K562 (cell line): ENCODE measurements around the gene DNAJC8. TPM values are rescaled to one million over a fixed set of nuclear protein-coding genes. Genes with fewer than 3 reads are reported as not detected.
A peak's percentile ranks its signal among the peaks of the same experiment; 100 is the strongest.

Experiments
- BCL6 ChIP-seq: fragments of 250-450 bp; sonication (Bioruptor Pico); IDR thresholded peaks from 2 replicates; pipeline ENCODE4 v1.4.0; 2020
- CBFA2T3 ChIP-seq: fragments of 450-650 bp; IDR thresholded peaks from 2 replicates; pipeline ENCODE4 v1.6.1; 2017
- CREM ChIP-seq: IDR thresholded peaks from 2 replicates; pipeline ENCODE4 v1.6.1; 2014; ENCODE audit warnings: antibody characterized with exemption, low read depth
- JUN ChIP-seq, 2 experiments: sonication (generic) in 1 of 2; formaldehyde crosslinking in 1 of 2; IDR thresholded peaks; 2 replicates each; pipeline versions ENCODE4 v1.6.1 to v1.8.0; 2012 to 2022; ENCODE audit warnings: borderline replicate concordance in 2 of 2, mild to moderate bottlenecking in 2 of 2, improper control_type of control experiment in 1 of 2, low read depth in 1 of 2, low read length in 1 of 2, missing genetic modification reagents in 1 of 2
- MBD2 ChIP-seq: sonication (generic); IDR thresholded peaks from 2 replicates; pipeline ENCODE4 v1.6.1; 2016; ENCODE audit warnings: low read depth, borderline replicate concordance
- MTF1 ChIP-seq: fragments of 250-450 bp; sonication (Bioruptor Pico); IDR thresholded peaks from 2 replicates; pipeline ENCODE4 v1.9.0; 2021; ENCODE audit warnings: moderate library complexity, mild to moderate bottlenecking, inconsistent platforms, borderline replicate concordance
- RAD51 ChIP-seq: fragments of 450-650 bp; IDR thresholded peaks from 2 replicates; pipeline ENCODE4 v1.7.1; 2016; ENCODE audit warnings: low read depth, mild to moderate bottlenecking, borderline replicate concordance
- RNF2 ChIP-seq: sonication (generic); IDR thresholded peaks from 2 replicates; pipeline ENCODE4 v1.6.1; 2016
- SMARCE1 ChIP-seq: fragments of 450-650 bp; IDR thresholded peaks from 2 replicates; pipeline ENCODE4 v1.7.1; 2016; ENCODE audit warnings: mild to moderate bottlenecking
- STAT5A ChIP-seq: IDR thresholded peaks from 2 replicates; pipeline ENCODE4 v1.6.1; 2012; ENCODE audit warnings: low read length, inconsistent platforms, borderline replicate concordance
- ZBTB7A ChIP-seq: IDR thresholded peaks from 2 replicates; pipeline ENCODE4 v1.6.1; 2011; ENCODE audit warnings: low read depth, mild to moderate bottlenecking, low read length, moderate library complexity, borderline replicate concordance; ENCODE audit not compliant: control insufficient read depth
- ZEB2 ChIP-seq: fragments of 450-650 bp; IDR thresholded peaks from 2 replicates; pipeline ENCODE4 v1.6.1; 2016
- ZNF217 ChIP-seq: sonication (generic); formaldehyde crosslinking; IDR thresholded peaks from 2 replicates; pipeline ENCODE4 v1.8.0; 2022; ENCODE audit warnings: mild to moderate bottlenecking, missing genetic modification reagents
- ZNF445 ChIP-seq: fragments of 250-450 bp; sonication (Bioruptor Pico); IDR thresholded peaks from 2 replicates; pipeline ENCODE4 v1.4.0; 2020; ENCODE audit warnings: low read depth, mild to moderate bottlenecking, moderate library complexity
- polyA plus RNA-seq, 8 experiments: library from polyadenylated mRNA; depleted of rRNA in 4 of 8; stranded (reverse) in 5 of 8; unstranded in 3 of 8; fragments of >200 nt; fragmentation: Nextera tagmentation in 2 of 8; fragmentation: Illumina TruSeq in 1 of 8; extraction: Ambion mirVana in 2 of 8; extraction: Trizol in 1 of 8; gene quantifications; 2 replicates each; pipeline versions ENCODE4 v1.2.1 to v1.2.3, GENCODE V29; 2011 to 2014; ENCODE audit warnings: inconsistent platforms in 1 of 8, missing spikeins in 1 of 8
- total RNA-seq, 7 experiments: library from RNA; depleted of rRNA in 6 of 7; stranded (reverse); fragments of >200 nt in 6 of 7; fragmentation: Illumina TruSeq in 2 of 7; extraction: Trizol in 2 of 7; gene quantifications; 2 replicates each; pipeline versions ENCODE4 v1.2.1 to v1.2.3, GENCODE V29; 2011 to 2021; ENCODE audit warnings: low replicate concordance in 1 of 7
- TF ChIP-seq, protein P1 (sequence below): sonication (generic); formaldehyde crosslinking; IDR thresholded peaks from 2 replicates; pipeline ENCODE4 v1.8.0; 2022; ENCODE audit warnings: missing genetic modification reagents, mild to moderate bottlenecking, moderate library complexity, borderline replicate concordance
- TF ChIP-seq, protein P2 (sequence below): fragments of 250-450 bp; sonication (Bioruptor Pico); IDR thresholded peaks from 2 replicates; pipeline ENCODE4 v1.4.0; 2020
- TF ChIP-seq, protein P3 (sequence below): sonication (generic); formaldehyde crosslinking; IDR thresholded peaks from 2 replicates; pipeline ENCODE4 v1.8.0; 2022; ENCODE audit warnings: mild to moderate bottlenecking, missing genetic modification reagents
- TF ChIP-seq, protein P4 (sequence below): fragments of 250-450 bp; sonication (Bioruptor Pico); IDR thresholded peaks from 2 replicates; pipeline ENCODE4 v1.5.0; 2021; ENCODE audit warnings: mild to moderate bottlenecking, moderate library complexity

Gene DNAJC8
- total and polyA plus RNA-seq, 9 of the 15 experiments (the other 6 are each of a cell fraction or from before 2014, with no cell fraction given), result 143 to 508 (median 209) TPM

- TF ChIP-seq, protein P1, sequence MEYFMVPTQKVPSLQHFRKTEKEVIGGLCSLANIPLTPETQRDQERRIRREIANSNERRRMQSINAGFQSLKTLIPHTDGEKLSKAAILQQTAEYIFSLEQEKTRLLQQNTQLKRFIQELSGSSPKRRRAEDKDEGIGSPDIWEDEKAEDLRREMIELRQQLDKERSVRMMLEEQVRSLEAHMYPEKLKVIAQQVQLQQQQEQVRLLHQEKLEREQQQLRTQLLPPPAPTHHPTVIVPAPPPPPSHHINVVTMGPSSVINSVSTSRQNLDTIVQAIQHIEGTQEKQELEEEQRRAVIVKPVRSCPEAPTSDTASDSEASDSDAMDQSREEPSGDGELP (CRISPR knock-in tag), result no peak
- TF ChIP-seq STAT5A (peak; percentile 59; the same call in 1 of the 2 replicates), BCL6 (CRISPR knock-in tag) (no peak), MBD2 (0 out of 2 replicates have a peak, but pooled peaks have one; percentile 28), ZBTB7A (0 out of 2 replicates have a peak, but pooled peaks have one; percentile 57), CREM (0 out of 2 replicates have a peak, but pooled peaks have one; percentile 16), SMARCE1 (0 out of 2 replicates have a peak, but pooled peaks have one; percentile 50), ZEB2 (no peak), JUN (IDR thresholded peaks at IDR 0.05; ENCODE audit: borderline replicate concordance, low read depth, low read length) (no peak), JUN (CRISPR knock-in tag; IDR thresholded peaks at IDR 0.05; ENCODE audit: borderline replicate concordance) (no peak), ZNF217 (CRISPR knock-in tag) (no peak), RNF2 (no peak), MTF1 (CRISPR knock-in tag) (no peak), CBFA2T3 (peak; percentile 94), RAD51 (0 out of 2 replicates have a peak, but pooled peaks have one; percentile 4), ZNF445 (CRISPR knock-in tag) (no peak)
- TF ChIP-seq, protein P2, sequence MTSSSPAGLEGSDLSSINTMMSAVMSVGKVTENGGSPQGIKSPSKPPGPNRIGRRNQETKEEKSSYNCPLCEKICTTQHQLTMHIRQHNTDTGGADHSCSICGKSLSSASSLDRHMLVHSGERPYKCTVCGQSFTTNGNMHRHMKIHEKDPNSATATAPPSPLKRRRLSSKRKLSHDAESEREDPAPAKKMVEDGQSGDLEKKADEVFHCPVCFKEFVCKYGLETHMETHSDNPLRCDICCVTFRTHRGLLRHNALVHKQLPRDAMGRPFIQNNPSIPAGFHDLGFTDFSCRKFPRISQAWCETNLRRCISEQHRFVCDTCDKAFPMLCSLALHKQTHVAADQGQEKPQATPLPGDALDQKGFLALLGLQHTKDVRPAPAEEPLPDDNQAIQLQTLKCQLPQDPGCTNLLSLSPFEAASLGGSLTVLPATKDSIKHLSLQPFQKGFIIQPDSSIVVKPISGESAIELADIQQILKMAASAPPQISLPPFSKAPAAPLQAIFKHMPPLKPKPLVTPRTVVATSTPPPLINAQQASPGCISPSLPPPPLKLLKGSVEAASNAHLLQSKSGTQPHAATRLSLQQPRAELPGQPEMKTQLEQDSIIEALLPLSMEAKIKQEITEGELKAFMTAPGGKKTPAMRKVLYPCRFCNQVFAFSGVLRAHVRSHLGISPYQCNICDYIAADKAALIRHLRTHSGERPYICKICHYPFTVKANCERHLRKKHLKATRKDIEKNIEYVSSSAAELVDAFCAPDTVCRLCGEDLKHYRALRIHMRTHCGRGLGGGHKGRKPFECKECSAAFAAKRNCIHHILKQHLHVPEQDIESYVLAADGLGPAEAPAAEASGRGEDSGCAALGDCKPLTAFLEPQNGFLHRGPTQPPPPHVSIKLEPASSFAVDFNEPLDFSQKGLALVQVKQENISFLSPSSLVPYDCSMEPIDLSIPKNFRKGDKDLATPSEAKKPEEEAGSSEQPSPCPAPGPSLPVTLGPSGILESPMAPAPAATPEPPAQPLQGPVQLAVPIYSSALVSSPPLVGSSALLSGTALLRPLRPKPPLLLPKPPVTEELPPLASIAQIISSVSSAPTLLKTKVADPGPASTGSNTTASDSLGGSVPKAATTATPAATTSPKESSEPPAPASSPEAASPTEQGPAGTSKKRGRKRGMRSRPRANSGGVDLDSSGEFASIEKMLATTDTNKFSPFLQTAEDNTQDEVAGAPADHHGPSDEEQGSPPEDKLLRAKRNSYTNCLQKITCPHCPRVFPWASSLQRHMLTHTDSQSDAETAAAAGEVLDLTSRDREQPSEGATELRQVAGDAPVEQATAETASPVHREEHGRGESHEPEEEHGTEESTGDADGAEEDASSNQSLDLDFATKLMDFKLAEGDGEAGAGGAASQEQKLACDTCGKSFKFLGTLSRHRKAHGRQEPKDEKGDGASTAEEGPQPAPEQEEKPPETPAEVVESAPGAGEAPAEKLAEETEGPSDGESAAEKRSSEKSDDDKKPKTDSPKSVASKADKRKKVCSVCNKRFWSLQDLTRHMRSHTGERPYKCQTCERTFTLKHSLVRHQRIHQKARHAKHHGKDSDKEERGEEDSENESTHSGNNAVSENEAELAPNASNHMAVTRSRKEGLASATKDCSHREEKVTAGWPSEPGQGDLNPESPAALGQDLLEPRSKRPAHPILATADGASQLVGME, result no peak
- TF ChIP-seq, protein P3, sequence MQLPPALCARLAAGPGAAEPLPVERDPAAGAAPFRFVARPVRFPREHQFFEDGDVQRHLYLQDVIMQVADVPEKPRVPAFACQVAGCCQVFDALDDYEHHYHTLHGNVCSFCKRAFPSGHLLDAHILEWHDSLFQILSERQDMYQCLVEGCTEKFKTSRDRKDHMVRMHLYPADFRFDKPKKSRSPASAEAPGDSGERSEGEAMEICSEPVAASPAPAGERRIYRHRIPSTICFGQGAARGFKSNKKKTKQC (CRISPR knock-in tag), result peak; percentile 71
- TF ChIP-seq, protein P4, sequence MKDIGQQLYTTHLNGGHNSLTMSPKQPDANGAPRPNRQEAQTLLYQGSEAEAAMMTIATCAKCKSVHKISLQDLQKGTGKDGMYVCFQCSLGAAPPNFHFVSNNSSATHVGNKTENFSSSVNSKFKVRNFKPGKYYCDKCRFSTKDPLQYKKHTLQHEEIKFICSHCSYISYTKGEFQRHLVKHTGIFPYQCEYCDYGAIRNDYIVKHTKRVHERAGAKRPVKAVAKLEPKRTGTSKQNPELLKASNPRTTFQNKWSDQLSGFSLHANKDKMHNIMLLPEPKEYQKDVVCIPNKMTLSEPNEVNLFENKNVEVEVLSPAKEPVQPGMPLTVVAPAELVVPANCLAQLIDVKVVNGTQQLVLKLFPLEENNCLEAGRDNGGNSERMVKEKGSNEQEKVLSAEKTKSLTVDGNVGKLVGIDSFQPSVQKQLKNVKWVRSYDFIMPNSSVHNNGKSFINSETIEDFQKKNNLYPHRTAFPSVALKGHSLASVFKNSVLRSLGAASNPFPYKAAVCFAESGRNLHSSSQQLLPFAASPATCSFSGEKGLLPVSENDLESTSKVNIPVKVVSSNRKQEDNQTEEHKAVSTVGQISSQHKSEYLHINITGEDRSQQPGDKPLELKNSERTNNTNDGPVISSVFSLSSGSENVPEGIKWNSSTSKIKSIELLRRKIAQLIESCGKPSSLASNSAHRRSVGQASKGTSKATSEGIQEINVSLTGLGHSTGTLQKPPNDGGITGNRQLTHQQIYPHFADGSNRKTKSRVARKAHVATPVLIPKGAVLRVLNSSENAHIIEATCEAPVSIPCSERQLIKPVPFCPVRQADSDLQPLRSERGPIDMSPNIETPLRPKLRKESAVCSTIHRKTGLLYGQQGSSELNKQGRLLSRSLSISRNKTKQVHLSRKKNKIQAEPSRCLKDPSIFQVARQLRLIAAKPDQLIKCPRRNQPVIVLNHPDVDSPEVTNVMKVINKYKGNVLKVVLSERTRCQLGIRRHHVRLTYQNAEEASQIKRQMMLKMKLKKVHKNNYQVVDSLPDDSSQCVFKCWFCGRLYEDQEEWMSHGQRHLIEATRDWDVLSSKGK (CRISPR knock-in tag), result no peak
Measured at GRCh38 chr1:28236656-28237322, 4.0 kb upstream of the DNAJC8 start (continued).
